ENCODE measurements around the gene REG3G.

The REG3G gene

GRCh38 chr2:78989051-78989450 lies 36.5 kb upstream of the REG3G start:
- Histone ChIP-seq H3K36me3 (ENCODE audit: insufficient read depth, low read length) (no peaks in the 10 kb centered on the region), H3K4me3 (ENCODE audit: low read depth, low read length, poor library complexity, severe bottlenecking) (no peak overlapping the region), H3K4me1 (ENCODE audit: insufficient read depth, low read length, severe bottlenecking) (no peaks in the 10 kb centered on the region), H3K27me3 (ENCODE audit: insufficient read depth, low read length) (no peaks in the 10 kb centered on the region), H3K79me2 (ENCODE audit: insufficient read depth, low read length) (no peaks in the 10 kb centered on the region), H3K9me3 (ENCODE audit: low read length) (no peaks in the 10 kb centered on the region), H3K27ac (ENCODE audit: low read depth, low read length, poor library complexity, severe bottlenecking) (no peak overlapping the region), H2AFZ (ENCODE audit: low read length) (no peak overlapping the region), H3F3A (ENCODE audit: insufficient read depth, low read length) (no peaks in the 10 kb centered on the region), H3K9me2 (ENCODE audit: low read depth, low read length) (no peaks in the 10 kb centered on the region), H3K4me2 (ENCODE audit: low read length) (no peak overlapping the region), H3K9ac (ENCODE audit: low read length) (no peak overlapping the region), H4K20me1 (ENCODE audit: insufficient read depth, low read length) (no peaks in the 10 kb centered on the region)
- TF ChIP-seq CTCF (IDR thresholded peaks at IDR 0.05; ENCODE audit: low read length) (no peak), EZH2 (IDR thresholded peaks at IDR 0.05; ENCODE audit: borderline replicate concordance, low read length) (no peak)

DNA sequence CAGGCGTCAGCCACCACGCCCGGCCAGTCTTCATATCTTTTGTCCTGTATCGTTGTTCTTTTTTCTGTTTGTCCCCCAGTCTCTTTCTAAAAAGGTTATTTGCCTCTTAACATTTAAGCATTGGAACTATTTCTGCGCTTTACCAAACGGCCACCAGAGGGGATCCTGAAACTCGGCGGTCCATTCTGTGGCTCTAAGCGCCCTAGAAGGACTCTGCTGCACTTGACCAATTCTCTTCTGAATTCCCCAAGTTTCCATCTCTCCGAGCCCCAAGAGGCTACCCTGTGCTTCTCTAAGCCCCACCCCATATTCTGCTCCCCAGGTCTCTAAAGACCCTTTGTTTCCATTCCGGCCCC lies 33.1 kb upstream of the REG3G start:
- Histone ChIP-seq H3K4me3 (ENCODE audit: low read depth, low read length, poor library complexity, severe bottlenecking) (no peak overlapping the region), H4K20me1 (ENCODE audit: insufficient read depth, low read length) (no peaks in the 10 kb centered on the region), H3K9me2 (ENCODE audit: low read depth, low read length) (no peaks in the 10 kb centered on the region), H3F3A (ENCODE audit: insufficient read depth, low read length) (no peaks in the 10 kb centered on the region), H3K4me1 (ENCODE audit: insufficient read depth, low read length, severe bottlenecking) (no peaks in the 10 kb centered on the region), H3K79me2 (ENCODE audit: insufficient read depth, low read length) (no peaks in the 10 kb centered on the region), H3K27me3 (ENCODE audit: insufficient read depth, low read length) (no peaks in the 10 kb centered on the region), H2AFZ (ENCODE audit: low read length) (no peak overlapping the region), H3K36me3 (ENCODE audit: insufficient read depth, low read length) (no peaks in the 10 kb centered on the region), H3K9me3 (ENCODE audit: low read length) (no peaks in the 10 kb centered on the region), H3K4me2 (ENCODE audit: low read length) (no peak overlapping the region), H3K27ac (ENCODE audit: low read depth, low read length, poor library complexity, severe bottlenecking) (no peak overlapping the region), H3K9ac (ENCODE audit: low read length) (no peak overlapping the region)
- TF ChIP-seq EZH2 (IDR thresholded peaks at IDR 0.05; ENCODE audit: borderline replicate concordance, low read length) (no peak), CTCF (IDR thresholded peaks at IDR 0.05; ENCODE audit: low read length) (no peak; the same call in 1 of the 2 replicates)

GRCh38 chr2:78992807-78993517 lies 32.5 kb upstream of the REG3G start:
- no peaks in the 10 kb centered on the region for H3K9me2 ChIP-seq (ENCODE audit: low read depth, low read length)
- no peak overlapping the region for H3K4me3 ChIP-seq (ENCODE audit: low read depth, low read length, poor library complexity, severe bottlenecking)
- no peaks in the 10 kb centered on the region for H3F3A ChIP-seq (ENCODE audit: insufficient read depth, low read length)
- no peak overlapping the region for H2AFZ ChIP-seq (ENCODE audit: low read length)
- no peaks in the 10 kb centered on the region for H3K27me3 ChIP-seq (ENCODE audit: insufficient read depth, low read length)
- no peak overlapping the region for H3K27ac ChIP-seq (ENCODE audit: low read depth, low read length, poor library complexity, severe bottlenecking)
- H3K79me2 ChIP-seq (ENCODE audit: insufficient read depth, low read length), result no peaks in the 10 kb centered on the region
- no peak overlapping the region for H3K9ac ChIP-seq (ENCODE audit: low read length)
- H3K4me1 ChIP-seq (ENCODE audit: insufficient read depth, low read length, severe bottlenecking), result no peaks in the 10 kb centered on the region
- TF ChIP-seq EZH2 (IDR thresholded peaks at IDR 0.05; ENCODE audit: borderline replicate concordance, low read length) (no peak), CTCF (IDR thresholded peaks at IDR 0.05; ENCODE audit: low read length) (no peak)
- no peaks in the 10 kb centered on the region for H3K36me3 ChIP-seq (ENCODE audit: insufficient read depth, low read length)
- H3K4me2 ChIP-seq (ENCODE audit: low read length), result no peak overlapping the region
- H4K20me1 ChIP-seq (ENCODE audit: insufficient read depth, low read length), result no peaks in the 10 kb centered on the region
- no peaks in the 10 kb centered on the region for H3K9me3 ChIP-seq (ENCODE audit: low read length)
